Neural cell (in vitro differentiated cells): ENCODE measurements around the gene ARID3B. TPM values are rescaled to one million over a fixed set of nuclear protein-coding genes. Genes with fewer than 3 reads are reported as not detected.

Experiments
- H2AFZ ChIP-seq: fragments of 200-600, 300-800 bp; sonication (generic), shearing (Covaris generic); 2 replicates; pipeline ENCODE4 v1.6.0; 2014; ENCODE audit warnings: low read depth, mild to moderate bottlenecking, antibody characterized with exemption, low read length, moderate library complexity
- H3F3A ChIP-seq: fragments of 200-600 bp; shearing (Covaris generic); 2 replicates; pipeline ENCODE4 v1.6.1; 2016; ENCODE audit warnings: mild to moderate bottlenecking, moderate library complexity, mixed read lengths, antibody characterized with exemption, low read length; ENCODE audit not compliant: insufficient read depth, poor library complexity, severe bottlenecking
- H3K27ac ChIP-seq: fragments of 200-600, 300-800 bp; sonication (generic), shearing (Covaris generic); 2 replicates; pipeline ENCODE4 v1.5.1; 2014; ENCODE audit warnings: mild to moderate bottlenecking, low read length, moderate library complexity
- H3K27me3 ChIP-seq: fragments of 300-800, 200-600 bp; sonication (generic), shearing (Covaris generic); 2 replicates; pipeline ENCODE4 v1.6.0; 2014; ENCODE audit warnings: mild to moderate bottlenecking, low read depth, low read length, moderate library complexity; ENCODE audit not compliant: insufficient read depth
- H3K36me3 ChIP-seq: fragments of 300-800, 200-600 bp; sonication (generic), shearing (Covaris generic); 2 replicates; pipeline ENCODE4 v1.5.1; 2014; ENCODE audit warnings: mild to moderate bottlenecking, antibody characterized with exemption, low read length, moderate library complexity; ENCODE audit not compliant: insufficient read depth
- H3K4me2 ChIP-seq: fragments of 300-800, 200-600 bp; sonication (generic), shearing (Covaris generic); 2 replicates; pipeline ENCODE4 v1.6.0; 2014; ENCODE audit warnings: mild to moderate bottlenecking, low read length
- H3K4me3 ChIP-seq: fragments of 300-800, 200-600 bp; sonication (generic), shearing (Covaris generic); 2 replicates; pipeline ENCODE4 v1.5.1; 2014; ENCODE audit warnings: mild to moderate bottlenecking, low read length, moderate library complexity
- H3K79me2 ChIP-seq: fragments of 200-600 bp; shearing (Covaris generic); replicated peaks from 2 replicates; pipeline ENCODE4 v1.6.0; 2014; ENCODE audit warnings: mild to moderate bottlenecking, low read length, moderate library complexity; ENCODE audit not compliant: insufficient read depth
- H3K9ac ChIP-seq: fragments of 300-800, 200-600 bp; sonication (generic), shearing (Covaris generic); 2 replicates; pipeline ENCODE4 v1.6.1; 2016; ENCODE audit warnings: mild to moderate bottlenecking, low read length, mixed read lengths
- H3K9me2 ChIP-seq: fragments of 200-600 bp; shearing (Covaris generic); 2 replicates; pipeline ENCODE4 v1.6.1; 2016; ENCODE audit warnings: mild to moderate bottlenecking, low read length, mixed read lengths; ENCODE audit not compliant: insufficient read depth
- H3K9me3 ChIP-seq: fragments of 200-600, 300-800 bp; sonication (generic), shearing (Covaris generic); 2 replicates; pipeline ENCODE4 v1.6.1; 2016; ENCODE audit warnings: mild to moderate bottlenecking, mixed run types, low read length, moderate library complexity, mixed read lengths
- H4K20me1 ChIP-seq: fragments of 200-600 bp; shearing (Covaris generic); 2 replicates; pipeline ENCODE4 v1.6.1; 2016; ENCODE audit warnings: mild to moderate bottlenecking, mixed run types; ENCODE audit not compliant: insufficient read depth
- CTCF ChIP-seq: fragments of 450-650 bp; IDR thresholded peaks from 2 replicates; pipeline ENCODE4 v1.5.1; 2014; ENCODE audit warnings: antibody characterized with exemption, mild to moderate bottlenecking, moderate library complexity; ENCODE audit not compliant: poor library complexity, severe bottlenecking
- EP300 ChIP-seq: fragments of 450-650 bp; conservative IDR thresholded peaks from 2 replicates; pipeline ENCODE4 v1.6.1; 2014; ENCODE audit warnings: antibody characterized with exemption, mild to moderate bottlenecking, moderate library complexity; ENCODE audit not compliant: poor library complexity, severe bottlenecking
- EZH2 ChIP-seq: fragments of 200-600, 300-800 bp; shearing (Covaris generic), sonication (generic); IDR thresholded peaks from 2 replicates; pipeline ENCODE4 v1.6.1; 2014; ENCODE audit warnings: antibody characterized with exemption, low read length, borderline replicate concordance, mild to moderate bottlenecking; ENCODE audit not compliant: insufficient read depth, poor library complexity, severe bottlenecking
- MXI1 ChIP-seq: fragments of 450-650 bp; conservative IDR thresholded peaks from 2 replicates; pipeline ENCODE4 v1.6.1; 2014; ENCODE audit warnings: antibody characterized with exemption, mild to moderate bottlenecking; ENCODE audit not compliant: poor library complexity, severe bottlenecking
- POLR2AphosphoS5 ChIP-seq: IDR thresholded peaks from 2 replicates; pipeline ENCODE4 v1.6.1; 2012
- RAD21 ChIP-seq: fragments of 450-650 bp; conservative IDR thresholded peaks from 2 replicates; pipeline ENCODE4 v1.6.1; 2014; ENCODE audit warnings: antibody characterized with exemption, mild to moderate bottlenecking, moderate library complexity
- SMC3 ChIP-seq: fragments of 450-650 bp; conservative IDR thresholded peaks from 2 replicates; pipeline ENCODE4 v1.6.1; 2014; ENCODE audit warnings: antibody characterized with exemption, mild to moderate bottlenecking, moderate library complexity; ENCODE audit not compliant: poor library complexity
- TAF1 ChIP-seq: IDR thresholded peaks from 2 replicates; pipeline ENCODE4 v1.6.1; 2012; ENCODE audit warnings: low read depth
- polyA plus RNA-seq: library from polyadenylated mRNA; depleted of rRNA; stranded (reverse); fragments of >200 nt; gene quantifications from 2 replicates; pipeline ENCODE4 v1.2.3, GENCODE V29; 2014
- TF ChIP-seq, protein P1 (sequence below): IDR thresholded peaks from 2 replicates; pipeline ENCODE4 v1.6.1; 2012; ENCODE audit warnings: borderline replicate concordance

Gene ARID3B
- polyA plus RNA-seq, 1 donor from 2014 or later: 11.2 TPM

DNA sequence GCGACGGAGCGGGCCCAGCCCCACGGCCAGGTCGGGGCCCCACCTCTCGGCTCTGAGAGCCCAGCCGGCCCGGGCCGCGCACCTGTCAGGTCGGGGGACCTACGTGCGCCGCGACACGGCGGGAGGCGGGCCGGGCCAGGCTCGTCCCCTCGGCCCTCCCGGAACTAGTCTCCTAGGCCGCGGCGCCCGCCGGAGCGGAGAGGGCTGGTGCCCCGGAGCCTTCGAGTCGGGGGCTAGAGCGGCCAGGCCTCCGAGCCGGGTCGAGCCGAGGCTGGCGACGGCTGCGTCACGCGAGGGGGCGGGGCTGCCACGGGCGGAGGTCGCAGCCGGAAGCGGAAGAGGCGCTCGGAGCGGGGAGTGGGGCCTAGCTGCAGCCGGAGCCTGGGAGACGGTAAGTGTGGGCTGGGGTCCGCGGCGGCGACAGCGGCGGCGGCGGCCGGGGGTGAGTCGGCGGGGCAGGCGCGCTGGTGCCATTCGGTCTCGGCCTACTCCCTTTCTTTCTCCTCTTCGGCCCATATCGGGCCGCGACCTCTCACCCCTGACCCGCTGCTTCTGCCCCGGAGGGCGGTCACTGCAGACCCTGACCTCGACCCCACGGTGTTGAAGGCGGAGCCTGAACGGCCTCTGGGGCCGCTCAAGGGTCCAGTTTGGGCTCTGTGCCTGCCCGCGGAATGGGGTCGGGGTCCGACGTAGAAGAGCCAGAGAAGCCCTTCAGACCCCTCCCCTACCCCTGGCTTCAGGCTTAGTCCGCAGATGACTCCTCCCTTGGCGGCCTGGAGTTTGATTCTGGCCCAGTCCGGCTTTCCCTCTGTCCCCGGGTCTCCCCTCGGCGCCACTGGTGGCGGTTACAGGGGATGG lies 74.7 kb downstream of the ARID3B start, which contains the start of gene CLK3:
Gene CLK3, plus strand, starts transcription at position 329 of the 858 bp plus-strand sequence. CDS start 3,361 bp downstream, outside the sequence.
- peak within 1 kb of the TSS; percentile 91 for H3K27ac ChIP-seq
- H3K4me2 ChIP-seq: peak within 1 kb of the TSS; percentile 99
- no peaks in the 10 kb centered on the region for H3K36me3 ChIP-seq
- no peaks in the 10 kb centered on the region for H3K27me3 ChIP-seq
- H3K4me3 ChIP-seq: peak within 1 kb of the TSS; percentile 98
- peaks cover 30% of the 10 kb centered on the region for H3K79me2 ChIP-seq
- TF ChIP-seq POLR2AphosphoS5 (peak; percentile 89), MXI1 (peak; percentile 75), CTCF (no peak), TAF1 (peak; percentile 81), SMC3 (peak; percentile 35), EP300 (peak; percentile 68), EZH2 (no peak), RAD21 (peak; percentile 29)
- TF ChIP-seq, protein P1, sequence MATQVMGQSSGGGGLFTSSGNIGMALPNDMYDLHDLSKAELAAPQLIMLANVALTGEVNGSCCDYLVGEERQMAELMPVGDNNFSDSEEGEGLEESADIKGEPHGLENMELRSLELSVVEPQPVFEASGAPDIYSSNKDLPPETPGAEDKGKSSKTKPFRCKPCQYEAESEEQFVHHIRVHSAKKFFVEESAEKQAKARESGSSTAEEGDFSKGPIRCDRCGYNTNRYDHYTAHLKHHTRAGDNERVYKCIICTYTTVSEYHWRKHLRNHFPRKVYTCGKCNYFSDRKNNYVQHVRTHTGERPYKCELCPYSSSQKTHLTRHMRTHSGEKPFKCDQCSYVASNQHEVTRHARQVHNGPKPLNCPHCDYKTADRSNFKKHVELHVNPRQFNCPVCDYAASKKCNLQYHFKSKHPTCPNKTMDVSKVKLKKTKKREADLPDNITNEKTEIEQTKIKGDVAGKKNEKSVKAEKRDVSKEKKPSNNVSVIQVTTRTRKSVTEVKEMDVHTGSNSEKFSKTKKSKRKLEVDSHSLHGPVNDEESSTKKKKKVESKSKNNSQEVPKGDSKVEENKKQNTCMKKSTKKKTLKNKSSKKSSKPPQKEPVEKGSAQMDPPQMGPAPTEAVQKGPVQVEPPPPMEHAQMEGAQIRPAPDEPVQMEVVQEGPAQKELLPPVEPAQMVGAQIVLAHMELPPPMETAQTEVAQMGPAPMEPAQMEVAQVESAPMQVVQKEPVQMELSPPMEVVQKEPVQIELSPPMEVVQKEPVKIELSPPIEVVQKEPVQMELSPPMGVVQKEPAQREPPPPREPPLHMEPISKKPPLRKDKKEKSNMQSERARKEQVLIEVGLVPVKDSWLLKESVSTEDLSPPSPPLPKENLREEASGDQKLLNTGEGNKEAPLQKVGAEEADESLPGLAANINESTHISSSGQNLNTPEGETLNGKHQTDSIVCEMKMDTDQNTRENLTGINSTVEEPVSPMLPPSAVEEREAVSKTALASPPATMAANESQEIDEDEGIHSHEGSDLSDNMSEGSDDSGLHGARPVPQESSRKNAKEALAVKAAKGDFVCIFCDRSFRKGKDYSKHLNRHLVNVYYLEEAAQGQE: no peak
- no peaks in the 10 kb centered on the region for H3K9me3 ChIP-seq
- no peaks in the 10 kb centered on the region for H3K9me2 ChIP-seq
- H4K20me1 ChIP-seq: peaks cover under 1% of the 10 kb centered on the region
- peak within 1 kb of the TSS; percentile 88 for H2AFZ ChIP-seq
- H3K9ac ChIP-seq: peak within 1 kb of the TSS; percentile 99
- peaks cover 4% of the 10 kb centered on the region for H3F3A ChIP-seq

DNA sequence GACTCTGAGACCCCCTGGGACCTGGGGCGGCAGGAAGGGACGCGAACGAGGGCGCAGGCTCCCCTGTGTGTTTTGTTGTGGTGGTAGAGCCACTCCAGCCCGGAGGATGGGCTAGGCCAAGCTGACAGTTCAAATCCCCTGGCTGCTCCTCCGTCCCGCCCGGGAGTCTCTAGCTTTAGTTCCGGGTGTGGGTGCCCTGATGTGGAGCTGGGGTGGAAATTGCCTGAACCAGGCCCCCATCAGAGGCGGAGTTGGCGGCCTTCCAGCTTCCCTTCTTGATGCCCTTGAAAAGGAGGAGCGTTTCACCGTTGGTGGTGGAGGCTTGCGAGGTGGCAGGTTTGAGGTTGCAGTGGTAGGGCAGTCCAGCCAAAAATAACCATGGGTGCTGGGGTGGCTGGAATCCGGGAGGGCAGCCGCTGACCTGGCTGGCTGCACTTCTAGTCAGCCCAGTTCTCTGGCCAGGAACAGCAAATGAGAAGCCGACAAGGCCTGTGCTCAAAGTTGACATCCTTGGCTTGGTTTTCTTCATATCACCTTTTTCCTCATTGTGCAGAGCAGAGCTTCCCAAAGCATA lies 75.4 kb downstream of the ARID3B start:
- no peaks in the 10 kb centered on the region for H3K36me3 ChIP-seq
- peak overlapping the region; percentile 99 for H3K4me2 ChIP-seq
- peaks cover 4% of the 10 kb centered on the region for H4K20me1 ChIP-seq
- H3K9ac ChIP-seq: peak overlapping the region; percentile 99
- no peaks in the 10 kb centered on the region for H3K9me3 ChIP-seq
- H2AFZ ChIP-seq: peak overlapping the region; percentile 88
- peak overlapping the region; percentile 98 for H3K4me3 ChIP-seq
- H3K27ac ChIP-seq: peak overlapping the region; percentile 91
- no peaks in the 10 kb centered on the region for H3K27me3 ChIP-seq
- H3F3A ChIP-seq: peaks cover 4% of the 10 kb centered on the region
- peaks cover 30% of the 10 kb centered on the region for H3K79me2 ChIP-seq
- TF ChIP-seq TAF1 (no peak), EZH2 (no peak), SMC3 (no peak), CTCF (no peak), MXI1 (no peak), RAD21 (no peak), EP300 (no peak), POLR2AphosphoS5 (no peak)
- TF ChIP-seq, protein P1: no peak
- no peaks in the 10 kb centered on the region for H3K9me2 ChIP-seq
